ENCODE measurements around the gene NUSAP1.

GRCh38 chr15:41350057-41350717 lies 17.5 kb downstream of the NUSAP1 start:
- TF ChIP-seq CTCF (IDR thresholded peaks at IDR 0.05; ENCODE audit: borderline replicate concordance, extremely low read depth, low read length, poor library complexity, severe bottlenecking), result no peak
- TF ChIP-seq EZH2 (IDR thresholded peaks at IDR 0.05; ENCODE audit: borderline replicate concordance, low read depth, low read length, severe bottlenecking), result no peak

Data from DND-41 (cell line).